ENCODE measurements around the gene FGFBP3.

The FGFBP3 gene

GRCh38 chr10:91856637-91857036, 52.6 kb downstream of the FGFBP3 start:
- no peak for DNase-seq
- no peaks in the 10 kb centered on the region for H3K4me1 Mint-ChIP-seq
- H3K27ac Mint-ChIP-seq = no peak overlapping the region
- no peak overlapping the region for H3K4me3 Mint-ChIP-seq
- no peak for ATAC-seq (replicated peaks)
- no peaks in the 10 kb centered on the region for H3K27me3 Mint-ChIP-seq
- H3K36me3 Mint-ChIP-seq = peaks cover 26 to 32% of the 10 kb centered on the region in 2 donors
- no peaks in the 10 kb centered on the region for H3K9me3 Mint-ChIP-seq
